Measurements from ENCODE around the gene SIL1. TPM values are rescaled to one million over a fixed set of nuclear protein-coding genes. Genes with fewer than 3 reads are reported as not detected.

Gene SIL1
- total and polyA plus RNA-seq, 7 donors: 7.8 to 60.8 (median 33.0) TPM

GRCh38 chr5:139019880-139020279 is 178.3 kb downstream of the SIL1 start:
- no peak for TF ChIP-seq EP300 (IDR thresholded peaks at IDR 0.05)
- TF ChIP-seq POLR2AphosphoS5 (IDR thresholded peaks at IDR 0.05): no peak
- TF ChIP-seq POLR2A (IDR thresholded peaks at IDR 0.05): no peak
- TF ChIP-seq, protein P1, sequence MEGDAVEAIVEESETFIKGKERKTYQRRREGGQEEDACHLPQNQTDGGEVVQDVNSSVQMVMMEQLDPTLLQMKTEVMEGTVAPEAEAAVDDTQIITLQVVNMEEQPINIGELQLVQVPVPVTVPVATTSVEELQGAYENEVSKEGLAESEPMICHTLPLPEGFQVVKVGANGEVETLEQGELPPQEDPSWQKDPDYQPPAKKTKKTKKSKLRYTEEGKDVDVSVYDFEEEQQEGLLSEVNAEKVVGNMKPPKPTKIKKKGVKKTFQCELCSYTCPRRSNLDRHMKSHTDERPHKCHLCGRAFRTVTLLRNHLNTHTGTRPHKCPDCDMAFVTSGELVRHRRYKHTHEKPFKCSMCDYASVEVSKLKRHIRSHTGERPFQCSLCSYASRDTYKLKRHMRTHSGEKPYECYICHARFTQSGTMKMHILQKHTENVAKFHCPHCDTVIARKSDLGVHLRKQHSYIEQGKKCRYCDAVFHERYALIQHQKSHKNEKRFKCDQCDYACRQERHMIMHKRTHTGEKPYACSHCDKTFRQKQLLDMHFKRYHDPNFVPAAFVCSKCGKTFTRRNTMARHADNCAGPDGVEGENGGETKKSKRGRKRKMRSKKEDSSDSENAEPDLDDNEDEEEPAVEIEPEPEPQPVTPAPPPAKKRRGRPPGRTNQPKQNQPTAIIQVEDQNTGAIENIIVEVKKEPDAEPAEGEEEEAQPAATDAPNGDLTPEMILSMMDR (IDR thresholded peaks at IDR 0.05): no peak
- H3K27me3 ChIP-seq: no peaks in the 10 kb centered on the region
- WGBS, 2 donors: 68 to 95% methylated on average over 4 of the region's 4 CpGs
- no peak overlapping the region for H3K4me3 ChIP-seq
- intact Hi-C loops (cut with DNase I): no loop called here
- no peak for DNase-seq
- no peak overlapping the region for H3K27ac ChIP-seq
- H3K4me1 ChIP-seq: no peaks in the 10 kb centered on the region
- H3K9me3 ChIP-seq: no peaks in the 10 kb centered on the region
- H3K36me3 ChIP-seq: peaks cover 3 to 41% (median 11%) of the 10 kb centered on the region in 4 donors

DNA sequence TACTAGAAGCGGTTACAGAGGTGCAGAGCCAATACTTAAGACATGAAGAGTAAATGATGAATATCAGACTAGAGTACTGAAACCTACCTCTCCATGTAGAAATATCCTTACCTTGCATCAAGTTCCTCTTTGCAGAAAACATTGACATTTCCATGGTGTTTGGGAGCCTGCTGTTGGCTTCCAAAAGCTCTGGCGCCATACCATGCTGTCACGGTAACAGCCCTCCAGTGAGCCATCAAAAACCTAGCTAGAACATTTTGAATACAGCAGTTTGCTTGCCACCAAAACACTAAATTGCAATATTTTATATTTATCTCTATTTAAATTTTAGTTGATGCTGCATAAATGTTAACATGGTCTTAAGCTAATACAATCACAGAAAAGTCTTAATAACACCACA is 179.0 kb downstream of the SIL1 start:
- 97 to 98% methylated on average over 3 of the region's 3 CpGs for WGBS, 2 donors
- H3K27me3 ChIP-seq: no peaks in the 10 kb centered on the region
- DNase-seq: no peak
- peaks cover 3 to 40% (median 11%) of the 10 kb centered on the region in 4 donors for H3K36me3 ChIP-seq
- H3K4me3 ChIP-seq: no peak overlapping the region
- no peaks in the 10 kb centered on the region for H3K9me3 ChIP-seq
- H3K27ac ChIP-seq: no peak overlapping the region
- H3K4me1 ChIP-seq: no peaks in the 10 kb centered on the region
- TF ChIP-seq POLR2A (IDR thresholded peaks at IDR 0.05): no peak
- TF ChIP-seq, protein P1 (IDR thresholded peaks at IDR 0.05): no peak
- no peak for TF ChIP-seq EP300 (IDR thresholded peaks at IDR 0.05)
- TF ChIP-seq POLR2AphosphoS5 (IDR thresholded peaks at IDR 0.05): no peak
- intact Hi-C loops (cut with DNase I): no loop called here

- Histone ChIP-seq H3K9me3 (no peaks in the 10 kb centered on the region), H3K4me1 (no peaks in the 10 kb centered on the region), H3K4me3 (no peak overlapping the region), H3K27me3 (no peaks in the 10 kb centered on the region), H3K36me3 (peaks cover 3 to 39% (median 11%) of the 10 kb centered on the region in 4 donors), H3K27ac (no peak overlapping the region)
- DNase-seq: no peak
- no peak for TF ChIP-seq POLR2AphosphoS5 (IDR thresholded peaks at IDR 0.05)
- TF ChIP-seq POLR2A (IDR thresholded peaks at IDR 0.05): no peak
- TF ChIP-seq, protein P1 (IDR thresholded peaks at IDR 0.05): no peak
- TF ChIP-seq EP300 (IDR thresholded peaks at IDR 0.05): no peak
- intact Hi-C loops (cut with DNase I): no loop called here
- WGBS, 2 donors: 94 to 96% methylated on average over 5 of the region's 5 CpGs
Observed at GRCh38 chr5:139017624-139018023, 180.5 kb downstream of the SIL1 start.

DNA sequence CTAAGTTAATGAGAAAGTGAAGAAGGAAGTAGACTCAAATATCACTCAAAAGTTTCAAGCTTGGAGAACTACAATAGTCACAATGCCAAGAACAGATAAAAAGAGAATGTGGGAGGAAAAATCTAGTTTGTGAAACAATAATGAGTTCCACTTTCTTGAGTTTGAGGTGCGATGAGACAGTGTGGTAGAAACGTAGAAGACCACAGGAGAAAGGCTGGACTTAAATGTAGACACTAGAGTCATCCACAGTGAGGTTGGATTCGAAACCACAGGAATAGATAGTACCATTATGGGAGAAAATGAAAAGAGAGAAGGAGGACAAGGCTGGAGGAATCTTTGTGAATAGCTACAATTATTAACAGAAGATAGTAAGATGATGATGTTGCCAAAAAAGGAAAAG is 182.0 kb downstream of the SIL1 start:
- no peak for DNase-seq
- TF ChIP-seq POLR2AphosphoS5 (IDR thresholded peaks at IDR 0.05): no peak
- TF ChIP-seq POLR2A (IDR thresholded peaks at IDR 0.05): no peak
- TF ChIP-seq, protein P1 (IDR thresholded peaks at IDR 0.05): no peak
- no peak for TF ChIP-seq EP300 (IDR thresholded peaks at IDR 0.05)
- intact Hi-C loops (cut with DNase I): no loop called here
- no peaks in the 10 kb centered on the region for H3K9me3 ChIP-seq
- no peaks in the 10 kb centered on the region for H3K27me3 ChIP-seq
- H3K4me3 ChIP-seq: no peak overlapping the region
- peaks cover 3 to 37% (median 11%) of the 10 kb centered on the region in 4 donors for H3K36me3 ChIP-seq
- 97 to 98% methylated on average over 3 of the region's 3 CpGs for WGBS, 2 donors
- H3K27ac ChIP-seq: no peak overlapping the region
- no peaks in the 10 kb centered on the region for H3K4me1 ChIP-seq

DNA sequence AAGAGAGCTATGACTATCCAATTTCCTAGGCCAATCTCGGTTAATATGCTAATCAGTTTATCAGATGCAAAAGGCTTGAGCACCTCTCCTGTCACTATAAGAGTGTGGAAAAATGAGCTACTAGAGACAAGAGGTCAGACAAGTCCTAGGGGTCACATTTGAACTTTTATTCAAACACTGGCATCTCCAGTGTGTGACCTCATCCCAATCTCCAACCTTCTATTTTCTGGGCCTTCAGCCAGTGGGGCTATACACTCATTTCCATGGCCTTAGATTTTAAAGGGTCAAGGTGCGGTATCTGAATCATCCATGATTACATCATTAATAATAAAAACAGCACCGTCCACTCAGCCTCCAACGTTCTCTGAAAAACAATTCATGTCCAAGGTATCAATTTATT is 183.4 kb downstream of the SIL1 start:
- no peaks in the 10 kb centered on the region for H3K4me1 ChIP-seq
- no peak for DNase-seq
- intact Hi-C loops (cut with DNase I): no loop called here
- H3K27me3 ChIP-seq: no peaks in the 10 kb centered on the region
- TF ChIP-seq, protein P1 (IDR thresholded peaks at IDR 0.05): no peak
- TF ChIP-seq POLR2A (IDR thresholded peaks at IDR 0.05): no peak
- TF ChIP-seq POLR2AphosphoS5 (IDR thresholded peaks at IDR 0.05): no peak
- TF ChIP-seq EP300 (IDR thresholded peaks at IDR 0.05): no peak
- H3K4me3 ChIP-seq: no peak overlapping the region
- peaks cover 2 to 22% (median 5%) of the 10 kb centered on the region in 4 donors for H3K36me3 ChIP-seq
- H3K27ac ChIP-seq: no peak overlapping the region
- 90 to 92% methylated on average over 4 of the region's 4 CpGs for WGBS, 2 donors
- no peaks in the 10 kb centered on the region for H3K9me3 ChIP-seq
